Measurements from ENCODE around the gene KPNA6. TPM values are rescaled to one million over a fixed set of nuclear protein-coding genes. Genes with fewer than 3 reads are reported as not detected.

The KPNA6 gene
- total and polyA plus RNA-seq, 2 of the 13 experiments (the other 11 are each of a cell fraction or from before 2014, with no cell fraction given): 22.0 to 47.5 TPM

DNA sequence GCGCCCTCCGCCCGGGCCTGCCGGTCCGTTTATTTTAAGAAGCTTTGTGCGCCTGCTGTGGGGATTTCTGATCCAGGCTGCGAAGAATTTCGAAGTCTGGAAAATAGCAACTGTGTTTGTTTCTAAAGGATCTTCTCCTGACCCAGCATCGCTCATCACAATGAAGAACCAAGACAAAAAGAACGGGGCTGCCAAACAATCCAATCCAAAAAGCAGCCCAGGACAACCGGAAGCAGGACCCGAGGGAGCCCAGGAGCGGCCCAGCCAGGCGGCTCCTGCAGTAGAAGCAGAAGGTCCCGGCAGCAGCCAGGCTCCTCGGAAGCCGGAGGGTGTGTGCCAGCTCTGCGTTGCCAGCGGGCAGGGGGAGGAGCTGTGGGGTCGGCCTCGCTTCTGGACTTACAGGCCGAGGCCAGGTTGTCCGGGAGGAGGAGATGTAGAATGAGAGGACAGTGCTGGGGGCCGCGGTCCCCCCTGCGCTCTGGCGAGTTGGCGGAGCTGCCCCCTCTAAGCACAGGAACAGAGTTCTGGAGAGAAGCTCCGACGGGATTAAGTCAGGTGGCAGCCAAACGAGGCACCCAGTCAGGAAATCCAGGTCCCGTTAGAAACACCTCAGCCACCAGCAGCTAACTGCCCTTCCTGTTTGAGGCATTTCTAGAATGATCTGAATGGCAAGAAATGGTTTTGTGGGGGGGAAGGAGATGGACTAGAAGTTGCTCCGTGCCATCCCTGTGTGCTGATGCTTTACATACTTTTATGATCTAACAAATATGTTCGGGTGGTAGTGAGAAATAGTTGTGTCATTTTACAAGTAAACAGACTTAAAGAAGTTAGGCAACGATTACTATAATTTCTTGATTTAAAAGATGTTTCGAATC, 72.6 kb downstream of the KPNA6 start (continued):
- no peak for TF ChIP-seq ZNF326 (CRISPR knock-in tag; IDR thresholded peaks at IDR 0.05; ENCODE audit: borderline replicate concordance)
- TF ChIP-seq, protein P1, sequence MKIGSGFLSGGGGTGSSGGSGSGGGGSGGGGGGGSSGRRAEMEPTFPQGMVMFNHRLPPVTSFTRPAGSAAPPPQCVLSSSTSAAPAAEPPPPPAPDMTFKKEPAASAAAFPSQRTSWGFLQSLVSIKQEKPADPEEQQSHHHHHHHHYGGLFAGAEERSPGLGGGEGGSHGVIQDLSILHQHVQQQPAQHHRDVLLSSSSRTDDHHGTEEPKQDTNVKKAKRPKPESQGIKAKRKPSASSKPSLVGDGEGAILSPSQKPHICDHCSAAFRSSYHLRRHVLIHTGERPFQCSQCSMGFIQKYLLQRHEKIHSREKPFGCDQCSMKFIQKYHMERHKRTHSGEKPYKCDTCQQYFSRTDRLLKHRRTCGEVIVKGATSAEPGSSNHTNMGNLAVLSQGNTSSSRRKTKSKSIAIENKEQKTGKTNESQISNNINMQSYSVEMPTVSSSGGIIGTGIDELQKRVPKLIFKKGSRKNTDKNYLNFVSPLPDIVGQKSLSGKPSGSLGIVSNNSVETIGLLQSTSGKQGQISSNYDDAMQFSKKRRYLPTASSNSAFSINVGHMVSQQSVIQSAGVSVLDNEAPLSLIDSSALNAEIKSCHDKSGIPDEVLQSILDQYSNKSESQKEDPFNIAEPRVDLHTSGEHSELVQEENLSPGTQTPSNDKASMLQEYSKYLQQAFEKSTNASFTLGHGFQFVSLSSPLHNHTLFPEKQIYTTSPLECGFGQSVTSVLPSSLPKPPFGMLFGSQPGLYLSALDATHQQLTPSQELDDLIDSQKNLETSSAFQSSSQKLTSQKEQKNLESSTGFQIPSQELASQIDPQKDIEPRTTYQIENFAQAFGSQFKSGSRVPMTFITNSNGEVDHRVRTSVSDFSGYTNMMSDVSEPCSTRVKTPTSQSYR (CRISPR knock-in tag; IDR thresholded peaks at IDR 0.05; ENCODE audit: borderline replicate concordance): no peak
- no peak for TF ChIP-seq ZNF282 (IDR thresholded peaks at IDR 0.05; ENCODE audit: partially characterized antibody)
- TF ChIP-seq ZNF607 (CRISPR knock-in tag; IDR thresholded peaks at IDR 0.05; ENCODE audit: borderline replicate concordance): no peak
- no peak for TF ChIP-seq ZSCAN21 (CRISPR knock-in tag; IDR thresholded peaks at IDR 0.05; ENCODE audit: borderline replicate concordance)
- TF ChIP-seq PPARG (CRISPR knock-in tag; conservative IDR thresholded peaks at IDR 0.05): no peak
- TF ChIP-seq ZNF225 (CRISPR knock-in tag; IDR thresholded peaks at IDR 0.05): peak; percentile 30; the same call in 1 of the 2 replicates
- TF ChIP-seq ZNF619 (CRISPR knock-in tag; IDR thresholded peaks at IDR 0.05): peak; percentile 41; the same call in 1 of the 2 replicates
- TF ChIP-seq NFATC3 (CRISPR knock-in tag; IDR thresholded peaks at IDR 0.05): 0 out of 2 replicates have a peak, but pooled peaks have one; percentile 62
- peak; percentile 78 for TF ChIP-seq KMT2A (CRISPR knock-in tag; IDR thresholded peaks at IDR 0.05)
- peak; percentile 10; the same call in 1 of the 2 replicates for TF ChIP-seq MTERF4 (CRISPR knock-in tag; IDR thresholded peaks at IDR 0.05)
- no peak for TF ChIP-seq CBX2 (IDR thresholded peaks at IDR 0.05; ENCODE audit: low read depth, low read length)
- TF ChIP-seq CBX2 (CRISPR knock-in tag; IDR thresholded peaks at IDR 0.05; ENCODE audit: low read depth): no peak
- TF ChIP-seq KAT2B (IDR thresholded peaks at IDR 0.05; ENCODE audit: borderline replicate concordance, low read depth, low read length): no peak
- no peak for TF ChIP-seq LRRFIP1 (CRISPR knock-in tag; conservative IDR thresholded peaks at IDR 0.05)
- TF ChIP-seq ZNF101 (CRISPR knock-in tag; IDR thresholded peaks at IDR 0.05; ENCODE audit: borderline replicate concordance, low read depth): no peak
- TF ChIP-seq ZFP41 (CRISPR knock-in tag; IDR thresholded peaks at IDR 0.05; ENCODE audit: borderline replicate concordance): no peak
- 0 out of 2 replicates have a peak, but pooled peaks have one; percentile 14 for TF ChIP-seq ELF1 (CRISPR knock-in tag; IDR thresholded peaks at IDR 0.05)
- no peak for TF ChIP-seq CEBPG (CRISPR knock-in tag; IDR thresholded peaks at IDR 0.05)
- no peak for TF ChIP-seq ZNF543 (CRISPR knock-in tag; IDR thresholded peaks at IDR 0.05)
- TF ChIP-seq GFI1 (CRISPR knock-in tag; IDR thresholded peaks at IDR 0.05; ENCODE audit: borderline replicate concordance): peak; percentile 44; the same call in 1 of the 2 replicates
- TF ChIP-seq GLI4 (CRISPR knock-in tag; IDR thresholded peaks at IDR 0.05; ENCODE audit: borderline replicate concordance): 0 out of 2 replicates have a peak, but pooled peaks have one; percentile 57
- TF ChIP-seq GATAD1 (CRISPR knock-in tag; IDR thresholded peaks at IDR 0.05): no peak
- no peak for TF ChIP-seq POLR2AphosphoS5 (IDR thresholded peaks at IDR 0.05; ENCODE audit: low read depth, low read length)
- TF ChIP-seq NBN (conservative IDR thresholded peaks at IDR 0.05): no peak
